MM.1S (cell line): Measurements from ENCODE around the gene JMJD7.

Experiments used
- DNase-seq: peaks from one replicate; pipeline ENCODE4 v3.0.0-alpha.2; 2015
- H2AFZ ChIP-seq: fragments of 300-600 bp; sonication (generic); 2 replicates; pipeline ENCODE4 v1.6.0; 2016; ENCODE audit warnings: antibody characterized with exemption, low read length
- H3F3A ChIP-seq: fragments of 300-600 bp; sonication (generic); 2 replicates; pipeline ENCODE4 v1.6.1; 2016; ENCODE audit warnings: mild to moderate bottlenecking, antibody characterized with exemption, low read length, moderate library complexity, mixed read lengths; ENCODE audit not compliant: insufficient read depth
- H3K27ac ChIP-seq: fragments of 300-600 bp; sonication (generic); 2 replicates; pipeline ENCODE4 v1.5.1; 2016; ENCODE audit warnings: mild to moderate bottlenecking, low read length
- H3K27me3 ChIP-seq: fragments of 300-600 bp; sonication (generic); replicated peaks from 2 replicates; pipeline ENCODE4 v1.6.0; 2016; ENCODE audit warnings: low read length; ENCODE audit not compliant: insufficient read depth
- H3K36me3 ChIP-seq: fragments of 300-600 bp; sonication (generic); replicated peaks from 2 replicates; pipeline ENCODE4 v1.6.1; 2016; ENCODE audit warnings: mild to moderate bottlenecking, low read length, mixed read lengths; ENCODE audit not compliant: insufficient read depth
- H3K4me1 ChIP-seq: fragments of 300-600 bp; sonication (generic); 2 replicates; pipeline ENCODE4 v1.6.1; 2016; ENCODE audit warnings: low read length, mixed read lengths
- H3K4me2 ChIP-seq: fragments of 300-600 bp; sonication (generic); 2 replicates; pipeline ENCODE4 v1.6.0; 2016; ENCODE audit warnings: low read depth, low read length
- H3K4me3 ChIP-seq: fragments of 300-600 bp; sonication (generic); 2 replicates; pipeline ENCODE4 v1.5.1; 2016; ENCODE audit warnings: low read length, mixed read lengths
- H3K79me2 ChIP-seq: fragments of 300-600 bp; sonication (generic); 2 replicates; pipeline ENCODE4 v1.6.1; 2016; ENCODE audit warnings: mixed run types, low read length, mixed read lengths
- H3K9ac ChIP-seq: fragments of 300-600 bp; sonication (generic); 2 replicates; pipeline ENCODE4 v1.6.1; 2016; ENCODE audit warnings: low read length, mixed read lengths
- H3K9me2 ChIP-seq: fragments of 300-600 bp; sonication (generic); replicated peaks from 2 replicates; pipeline ENCODE4 v1.6.1; 2016; ENCODE audit warnings: mild to moderate bottlenecking, low read length, mixed read lengths; ENCODE audit not compliant: insufficient read depth
- H3K9me3 ChIP-seq: fragments of 300-600 bp; sonication (generic); replicated peaks from 2 replicates; pipeline ENCODE4 v1.6.1; 2016; ENCODE audit warnings: mild to moderate bottlenecking, low read length, mixed read lengths; ENCODE audit not compliant: insufficient read depth
- H4K20me1 ChIP-seq: fragments of 300-600 bp; sonication (generic); 2 replicates; pipeline ENCODE4 v1.6.1; 2016; ENCODE audit warnings: mild to moderate bottlenecking, low read length, moderate library complexity, mixed read lengths; ENCODE audit not compliant: insufficient read depth
- EZH2 ChIP-seq: fragments of 300-600 bp; sonication (generic); optimal IDR thresholded peaks from 2 replicates; pipeline ENCODE3; 2017; ENCODE audit warnings: low read depth, mild to moderate bottlenecking, antibody characterized with exemption, low read length, mixed read lengths
- EZH2phosphoT487 ChIP-seq: fragments of 300-600 bp; sonication (generic); IDR thresholded peaks from 2 replicates; pipeline ENCODE4 v1.6.1; 2018; ENCODE audit warnings: antibody characterized with exemption, low read length
- TF ChIP-seq, protein P1 (sequence below): fragments of 300-600 bp; sonication (generic); IDR thresholded peaks from 2 replicates; pipeline ENCODE4 v1.5.1; 2016; ENCODE audit warnings: antibody characterized with exemption, low read length, mixed read lengths

The JMJD7 gene

DNA sequence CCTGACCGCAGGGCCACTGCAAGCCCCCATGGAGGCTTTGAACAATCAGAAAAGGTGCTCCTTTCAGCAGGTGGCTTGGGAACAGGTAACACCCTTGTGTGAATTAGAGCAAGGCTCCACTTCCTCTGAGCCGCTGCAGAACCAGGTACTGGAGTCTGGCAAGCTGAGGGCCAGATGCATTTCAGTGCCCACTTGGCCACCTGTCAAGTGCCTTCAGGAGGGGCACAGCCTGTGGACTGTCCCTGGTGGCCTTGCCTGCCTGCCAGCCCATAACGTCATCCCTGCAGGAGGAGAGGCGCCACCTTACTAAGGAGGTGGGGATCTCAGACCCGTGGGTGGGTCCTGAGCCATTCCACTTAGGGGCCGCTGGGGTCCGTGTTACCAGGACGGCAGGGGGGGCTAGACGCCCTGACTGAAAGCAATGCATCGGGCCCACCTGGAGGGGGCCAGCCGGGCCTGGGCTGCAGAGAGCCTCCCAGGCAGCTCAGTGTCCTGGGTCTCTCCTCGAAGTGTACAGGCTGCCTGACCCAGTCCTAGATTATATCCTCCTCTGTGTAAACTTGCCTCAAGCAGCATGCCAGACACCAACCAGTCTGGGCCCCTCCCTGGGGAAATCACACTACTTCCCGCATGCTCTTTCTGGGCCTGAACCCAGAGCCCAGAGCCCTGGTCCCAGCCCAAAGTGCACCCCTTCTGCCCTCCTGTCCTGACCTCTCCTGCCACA is 49.9 kb downstream of the JMJD7 start:
- H4K20me1 ChIP-seq = no peaks in the 10 kb centered on the region
- peaks cover 36% of the 10 kb centered on the region for H3K27me3 ChIP-seq
- H3K27ac ChIP-seq = no peak overlapping the region
- no peaks in the 10 kb centered on the region for H3K9me3 ChIP-seq
- no peaks in the 10 kb centered on the region for H3K79me2 ChIP-seq
- DNase-seq = no peak
- no peaks in the 10 kb centered on the region for H3K4me1 ChIP-seq
- H3K4me3 ChIP-seq = no peak overlapping the region
- no peak overlapping the region for H3K9ac ChIP-seq
- no peak for TF ChIP-seq EZH2
- TF ChIP-seq, protein P1, sequence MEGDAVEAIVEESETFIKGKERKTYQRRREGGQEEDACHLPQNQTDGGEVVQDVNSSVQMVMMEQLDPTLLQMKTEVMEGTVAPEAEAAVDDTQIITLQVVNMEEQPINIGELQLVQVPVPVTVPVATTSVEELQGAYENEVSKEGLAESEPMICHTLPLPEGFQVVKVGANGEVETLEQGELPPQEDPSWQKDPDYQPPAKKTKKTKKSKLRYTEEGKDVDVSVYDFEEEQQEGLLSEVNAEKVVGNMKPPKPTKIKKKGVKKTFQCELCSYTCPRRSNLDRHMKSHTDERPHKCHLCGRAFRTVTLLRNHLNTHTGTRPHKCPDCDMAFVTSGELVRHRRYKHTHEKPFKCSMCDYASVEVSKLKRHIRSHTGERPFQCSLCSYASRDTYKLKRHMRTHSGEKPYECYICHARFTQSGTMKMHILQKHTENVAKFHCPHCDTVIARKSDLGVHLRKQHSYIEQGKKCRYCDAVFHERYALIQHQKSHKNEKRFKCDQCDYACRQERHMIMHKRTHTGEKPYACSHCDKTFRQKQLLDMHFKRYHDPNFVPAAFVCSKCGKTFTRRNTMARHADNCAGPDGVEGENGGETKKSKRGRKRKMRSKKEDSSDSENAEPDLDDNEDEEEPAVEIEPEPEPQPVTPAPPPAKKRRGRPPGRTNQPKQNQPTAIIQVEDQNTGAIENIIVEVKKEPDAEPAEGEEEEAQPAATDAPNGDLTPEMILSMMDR = no peak
- no peaks in the 10 kb centered on the region for H3K36me3 ChIP-seq
- H3K4me2 ChIP-seq = no peak overlapping the region
- no peaks in the 10 kb centered on the region for H3K9me2 ChIP-seq
- H2AFZ ChIP-seq = no peak overlapping the region
- H3F3A ChIP-seq = no peaks in the 10 kb centered on the region

DNA sequence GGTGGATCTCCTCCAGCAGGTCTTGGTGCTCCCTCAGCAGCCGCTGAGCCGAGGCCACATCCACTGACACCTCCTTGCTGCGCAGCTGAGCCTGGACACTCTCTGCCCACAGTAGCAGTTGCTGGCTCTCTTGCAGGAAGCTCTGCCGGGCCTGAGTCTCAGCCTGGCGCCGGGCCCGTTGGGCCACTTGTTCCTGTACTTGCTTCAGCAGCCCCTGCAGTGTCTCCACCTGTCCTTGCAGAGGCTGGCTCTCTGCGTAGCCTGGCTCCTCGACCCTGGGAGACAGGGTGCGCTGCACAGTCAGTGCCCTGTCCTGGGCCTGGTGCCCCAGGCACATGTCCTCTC is 50.4 kb downstream of the JMJD7 start:
- H3K4me3 ChIP-seq = no peak overlapping the region
- H3K4me1 ChIP-seq = no peaks in the 10 kb centered on the region
- peaks cover 31% of the 10 kb centered on the region for H3K27me3 ChIP-seq
- no peak overlapping the region for H3K4me2 ChIP-seq
- H3K9me2 ChIP-seq = no peaks in the 10 kb centered on the region
- no peak overlapping the region for H3K27ac ChIP-seq
- H2AFZ ChIP-seq = no peak overlapping the region
- H3K36me3 ChIP-seq = no peaks in the 10 kb centered on the region
- TF ChIP-seq EZH2phosphoT487 = no peak
- TF ChIP-seq, protein P1 = no peak
- TF ChIP-seq EZH2 = no peak
- H4K20me1 ChIP-seq = no peaks in the 10 kb centered on the region
- no peak for DNase-seq
- no peaks in the 10 kb centered on the region for H3K9me3 ChIP-seq
- H3F3A ChIP-seq = no peaks in the 10 kb centered on the region
- no peak overlapping the region for H3K9ac ChIP-seq
- H3K79me2 ChIP-seq = no peaks in the 10 kb centered on the region

DNA sequence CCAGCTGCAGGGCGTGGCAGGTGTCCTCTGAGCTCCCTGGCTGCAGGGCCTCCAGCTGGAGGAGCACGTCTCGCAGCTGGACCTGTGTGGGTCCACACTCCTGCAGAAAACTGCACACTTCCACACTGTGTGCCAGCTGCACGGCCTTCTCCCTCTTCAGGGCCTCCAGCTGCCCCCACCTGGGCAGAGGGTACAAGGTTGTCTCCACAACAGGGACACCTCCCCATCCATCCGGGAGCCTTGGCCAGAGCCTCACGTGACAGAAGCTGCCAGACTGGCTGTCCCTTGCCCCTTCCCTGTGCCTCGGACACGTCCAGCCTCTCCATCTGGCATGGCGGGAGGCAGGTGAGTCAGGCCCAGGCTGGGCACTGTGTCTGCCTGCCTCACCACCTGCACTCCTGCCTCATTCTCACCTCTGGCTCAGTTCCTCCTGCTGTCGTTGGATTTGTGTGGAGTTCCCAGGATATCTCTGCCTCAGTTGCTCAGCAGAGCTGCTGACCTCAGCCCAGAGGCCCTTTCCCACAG is 51.5 kb downstream of the JMJD7 start:
- H3K4me2 ChIP-seq = no peak overlapping the region
- H3K9me2 ChIP-seq = no peaks in the 10 kb centered on the region
- H3F3A ChIP-seq = no peaks in the 10 kb centered on the region
- no peak overlapping the region for H3K27ac ChIP-seq
- H2AFZ ChIP-seq = no peak overlapping the region
- no peak for TF ChIP-seq EZH2phosphoT487
- TF ChIP-seq, protein P1 = no peak
- no peak for TF ChIP-seq EZH2
- no peak for DNase-seq
- no peak overlapping the region for H3K4me3 ChIP-seq
- no peaks in the 10 kb centered on the region for H3K9me3 ChIP-seq
- no peak overlapping the region for H3K9ac ChIP-seq
- no peaks in the 10 kb centered on the region for H3K4me1 ChIP-seq
- H4K20me1 ChIP-seq = no peaks in the 10 kb centered on the region
- no peaks in the 10 kb centered on the region for H3K36me3 ChIP-seq
- no peaks in the 10 kb centered on the region for H3K79me2 ChIP-seq
- H3K27me3 ChIP-seq = peaks cover 21% of the 10 kb centered on the region
